HepG2 (cell line): ENCODE results near the gene UCKL1. TPM values are rescaled to one million over a fixed set of nuclear protein-coding genes. Genes with fewer than 3 reads are reported as not detected.

Experiments
- ASH2L ChIP-seq: fragments of 300-600, 200-600 bp; sonication (generic); IDR thresholded peaks from 2 replicates; pipeline ENCODE4 v1.7.0; 2017; ENCODE audit warnings: low read depth, mild to moderate bottlenecking, moderate library complexity, mixed read lengths, low read length; ENCODE audit not compliant: insufficient read length
- BRF2 ChIP-seq: sonication (generic); formaldehyde crosslinking; IDR thresholded peaks from 2 replicates; pipeline ENCODE4 v1.8.1; 2022; ENCODE audit warnings: mild to moderate bottlenecking, missing genetic modification reagents
- CENPX ChIP-seq: sonication (generic); formaldehyde crosslinking; IDR thresholded peaks from 2 replicates; pipeline ENCODE4 v1.9.0; 2021; ENCODE audit warnings: mild to moderate bottlenecking, missing genetic modification reagents, moderate library complexity
- CTCF ChIP-seq: sonication (generic); formaldehyde crosslinking; IDR thresholded peaks from 2 replicates; pipeline ENCODE4 v1.5.0; 2020; ENCODE audit warnings: mild to moderate bottlenecking, missing genetic modification reagents, moderate library complexity
- ESRRA ChIP-seq: sonication (generic); formaldehyde crosslinking; IDR thresholded peaks from 2 replicates; pipeline ENCODE4 v1.5.1; 2020; ENCODE audit warnings: mild to moderate bottlenecking, low read depth, missing genetic modification reagents
- ETV5 ChIP-seq: IDR thresholded peaks from 2 replicates; pipeline ENCODE4 v1.6.1; 2018; ENCODE audit warnings: missing biosample characterization, missing genetic modification reagents, inconsistent platforms, borderline replicate concordance
- FOXC1 ChIP-seq: sonication (generic); formaldehyde crosslinking; IDR thresholded peaks from 2 replicates; pipeline ENCODE4 v1.8.0; 2022; ENCODE audit warnings: mild to moderate bottlenecking, missing genetic modification reagents, borderline replicate concordance
- GTF3A ChIP-seq: sonication (generic); formaldehyde crosslinking; conservative IDR thresholded peaks from 2 replicates; pipeline ENCODE4 v1.4.0; 2020; ENCODE audit warnings: mild to moderate bottlenecking, missing genetic modification reagents
- HHEX ChIP-seq: IDR thresholded peaks from 2 replicates; pipeline ENCODE4 v1.6.1; 2016; ENCODE audit warnings: control low read depth
- MLXIP ChIP-seq: sonication (generic); formaldehyde crosslinking; IDR thresholded peaks from 2 replicates; pipeline ENCODE4 v1.9.0; 2021; ENCODE audit warnings: missing genetic modification reagents, borderline replicate concordance
- NFE2L1 ChIP-seq: sonication (generic); formaldehyde crosslinking; IDR thresholded peaks from 2 replicates; pipeline ENCODE4 v1.4.0; 2020; ENCODE audit warnings: missing genetic modification reagents, mild to moderate bottlenecking, borderline replicate concordance
- NFRKB ChIP-seq: fragments of 450-650 bp; IDR thresholded peaks from 2 replicates; pipeline ENCODE4 v1.6.1; 2017
- RAD21 ChIP-seq: fragments of 450-650 bp; formaldehyde crosslinking; IDR thresholded peaks from 2 replicates; pipeline ENCODE4 v1.5.0; 2020; ENCODE audit warnings: mild to moderate bottlenecking
- SETDB1 ChIP-seq: sonication (generic); formaldehyde crosslinking; IDR thresholded peaks from 2 replicates; pipeline ENCODE4 v1.5.1; 2020; ENCODE audit warnings: missing genetic modification reagents, mild to moderate bottlenecking, borderline replicate concordance
- SMAD3 ChIP-seq: sonication (generic); formaldehyde crosslinking; IDR thresholded peaks from 2 replicates; pipeline ENCODE4 v1.4.0; 2020; ENCODE audit warnings: missing genetic modification reagents
- ZFP82 ChIP-seq: sonication (generic); formaldehyde crosslinking; IDR thresholded peaks from 2 replicates; pipeline ENCODE4 v1.5.1; 2020; ENCODE audit warnings: mild to moderate bottlenecking, missing genetic modification reagents, borderline replicate concordance
- ZMYM2 ChIP-seq: sonication (generic); formaldehyde crosslinking; IDR thresholded peaks from 2 replicates; pipeline ENCODE4 v1.8.0; 2022; ENCODE audit warnings: mild to moderate bottlenecking, missing genetic modification reagents
- ZNF354B ChIP-seq: sonication (generic); formaldehyde crosslinking; IDR thresholded peaks from 2 replicates; pipeline ENCODE4 v1.8.0; 2022; ENCODE audit warnings: mild to moderate bottlenecking, missing genetic modification reagents
- ZNF460 ChIP-seq: sonication (generic); formaldehyde crosslinking; IDR thresholded peaks from 2 replicates; pipeline ENCODE4 v1.5.1; 2020; ENCODE audit warnings: missing genetic modification reagents, mild to moderate bottlenecking, borderline replicate concordance
- ZNF484 ChIP-seq: sonication (generic); formaldehyde crosslinking; IDR thresholded peaks from 2 replicates; pipeline ENCODE4 v1.5.1; 2020; ENCODE audit warnings: mild to moderate bottlenecking, low read depth, missing genetic modification reagents, borderline replicate concordance
- ZNF557 ChIP-seq: sonication (generic); formaldehyde crosslinking; IDR thresholded peaks from 2 replicates; pipeline ENCODE4 v1.4.0; 2020; ENCODE audit warnings: missing genetic modification reagents
- ZNF574 ChIP-seq: sonication (generic); formaldehyde crosslinking; IDR thresholded peaks from 2 replicates; pipeline ENCODE4 v1.4.0; 2020; ENCODE audit warnings: missing genetic modification reagents
- polyA plus RNA-seq, 8 experiments: library from polyadenylated mRNA; depleted of rRNA in 3 of 8; stranded (reverse) in 7 of 8; unstranded in 1 of 8; fragments of >200 nt; fragmentation: Illumina TruSeq in 4 of 8; extraction: Trizol in 4 of 8; gene quantifications; 2 replicates each; pipeline versions ENCODE4 v1.2.1 to v1.2.3, GENCODE V29; 2011 to 2016; ENCODE audit warnings: low read depth in 4 of 8, missing spikeins in 1 of 8, mixed read lengths in 1 of 8; ENCODE audit not compliant: insufficient read depth in 1 of 8
- total RNA-seq, 5 experiments: library from RNA; depleted of rRNA; stranded (reverse); fragments of >200 nt; fragmentation: Illumina TruSeq; extraction: Trizol; gene quantifications; 2 replicates each; pipeline ENCODE4 v1.2.3, GENCODE V29; 2016; ENCODE audit warnings: low read depth in 1 of 5

Gene UCKL1
- total and polyA plus RNA-seq, 2 of the 13 experiments (the other 11 are each of a cell fraction or from before 2014, with no cell fraction given) = 50.2 to 126 TPM

GRCh38 chr20:63955281-63955826 lies 862 bp downstream of the UCKL1 start (continued):
- TF ChIP-seq HHEX (CRISPR knock-in tag) = 0 out of 2 replicates have a peak, but pooled peaks have one; percentile 20
- no peak for TF ChIP-seq ZNF574 (CRISPR knock-in tag)
- peak; percentile 88 for TF ChIP-seq ZNF484 (CRISPR knock-in tag)
- no peak for TF ChIP-seq ETV5 (CRISPR knock-in tag)
- TF ChIP-seq MLXIP (CRISPR knock-in tag) = no peak
- peak; percentile 97; the same call in 1 of the 2 replicates for TF ChIP-seq ZNF354B
- 0 out of 2 replicates have a peak, but pooled peaks have one; percentile 33 for TF ChIP-seq ZMYM2
- TF ChIP-seq ZNF460 (CRISPR knock-in tag) = peak; percentile 7; the same call in 1 of the 2 replicates
- TF ChIP-seq NFE2L1 (CRISPR knock-in tag) = no peak
- peak; percentile 96 for TF ChIP-seq ZFP82
- no peak for TF ChIP-seq FOXC1 (CRISPR knock-in tag)
- no peak for TF ChIP-seq SMAD3 (CRISPR knock-in tag)
- no peak for TF ChIP-seq RAD21 (CRISPR knock-in tag)
- no peak for TF ChIP-seq ZNF557 (CRISPR knock-in tag)
- TF ChIP-seq CTCF (CRISPR knock-in tag) = peak; percentile 69
- TF ChIP-seq ASH2L = peak; percentile 19
- peak; percentile 23; the same call in 1 of the 2 replicates for TF ChIP-seq CENPX (CRISPR knock-in tag)
- TF ChIP-seq ESRRA (CRISPR knock-in tag) = no peak
- no peak for TF ChIP-seq GTF3A (CRISPR knock-in tag)
- peak; percentile 36 for TF ChIP-seq BRF2 (CRISPR knock-in tag)
- TF ChIP-seq NFRKB = no peak
- TF ChIP-seq SETDB1 (CRISPR knock-in tag) = no peak
